GM12801 (cell line): Measurements from ENCODE around the gene BCL2L1.

Source experiments
- CTCF ChIP-seq: IDR thresholded peaks from one replicate; pipeline ENCODE4 v1.5.1; 2011; ENCODE audit warnings: control low read depth; ENCODE audit not compliant: insufficient read length; ENCODE audit errors: extremely low read depth

Gene BCL2L1

GRCh38 chr20:31698803-31699718 lies 23.6 kb downstream of the BCL2L1 start:
- TF ChIP-seq CTCF, result no peak

GRCh38 chr20:31698243-31698802 lies 24.3 kb downstream of the BCL2L1 start:
- TF ChIP-seq CTCF, result no peak

- no peak for TF ChIP-seq CTCF
These were observed 26.5 kb downstream of the BCL2L1 start for GRCh38 chr20:31695849-31696804.

- no peak for TF ChIP-seq CTCF
These were observed 27.6 kb downstream of the BCL2L1 start for GRCh38 chr20:31694842-31695593.

GRCh38 chr20:31693987-31694661 lies 28.5 kb downstream of the BCL2L1 start:
- TF ChIP-seq CTCF, result no peak

- no peak for TF ChIP-seq CTCF
These were observed 29.3 kb downstream of the BCL2L1 start for GRCh38 chr20:31693402-31693801.
